Measurements from ENCODE around the gene HEXIM1.

HEXIM1 gene

GRCh38 chr17:45144199-45145034 lies 3.9 kb upstream of the HEXIM1 start:
- in situ Hi-C loops (cut with MboI; ENCODE audit: low sequenced_read_pairs) = no loop called here

- in situ Hi-C loops (cut with MboI; ENCODE audit: low sequenced_read_pairs) = no loop called here
These were observed 3.3 kb upstream of the HEXIM1 start for GRCh38 chr17:45145035-45145389.

- in situ Hi-C loops (cut with MboI; ENCODE audit: low sequenced_read_pairs) = no loop called here
These were observed 2.1 kb upstream of the HEXIM1 start for GRCh38 chr17:45146166-45146565.

- in situ Hi-C loops (cut with MboI; ENCODE audit: low sequenced_read_pairs) = no loop called here
These were observed 1.7 kb upstream of the HEXIM1 start for GRCh38 chr17:45146592-45146889.

- in situ Hi-C loops (cut with MboI; ENCODE audit: low sequenced_read_pairs) = no loop called here
These were observed 1.2 kb upstream of the HEXIM1 start for GRCh38 chr17:45146890-45147580.

GRCh38 chr17:45147581-45148182 lies 593 bp upstream of the HEXIM1 start:
- in situ Hi-C loops (cut with MboI; ENCODE audit: low sequenced_read_pairs) = no loop called here

GRCh38 chr17:45149037-45149668 lies 878 bp downstream of the HEXIM1 start:
- in situ Hi-C loops (cut with MboI; ENCODE audit: low sequenced_read_pairs) = no loop called here

GRCh38 chr17:45149669-45150664 lies 1.7 kb downstream of the HEXIM1 start:
- in situ Hi-C loops (cut with MboI; ENCODE audit: low sequenced_read_pairs) = no loop called here

GRCh38 chr17:45150911-45151809 lies 2.9 kb downstream of the HEXIM1 start:
- in situ Hi-C loops (cut with MboI; ENCODE audit: low sequenced_read_pairs) = no loop called here

GRCh38 chr17:45155029-45155428 lies 6.8 kb downstream of the HEXIM1 start:
- in situ Hi-C loops (cut with MboI; ENCODE audit: low sequenced_read_pairs) = no loop called here

GRCh38 chr17:45155483-45155882 lies 7.2 kb downstream of the HEXIM1 start:
- in situ Hi-C loops (cut with MboI; ENCODE audit: low sequenced_read_pairs) = no loop called here

GRCh38 chr17:45156242-45156641 lies 8.0 kb downstream of the HEXIM1 start:
- in situ Hi-C loops (cut with MboI; ENCODE audit: low sequenced_read_pairs) = no loop called here

- in situ Hi-C loops (cut with MboI; ENCODE audit: low sequenced_read_pairs) = no loop called here
These were observed 12.4 kb downstream of the HEXIM1 start for GRCh38 chr17:45160447-45161287.

GRCh38 chr17:45161288-45162024 lies 13.2 kb downstream of the HEXIM1 start, which contains the start of gene HEXIM2:
Gene HEXIM2 (plus strand): TSS chr17:45161875. CDS start chr17:45162794, 919 bp downstream.
- in situ Hi-C loops (cut with MboI; ENCODE audit: low sequenced_read_pairs) = no loop called here

GRCh38 chr17:45162025-45162687 lies 13.9 kb downstream of the HEXIM1 start:
- in situ Hi-C loops (cut with MboI; ENCODE audit: low sequenced_read_pairs) = no loop called here

GRCh38 chr17:45164734-45165269 lies 16.5 kb downstream of the HEXIM1 start:
- in situ Hi-C loops (cut with MboI; ENCODE audit: low sequenced_read_pairs) = no loop called here

All from HL-60/S4 treated with phorbol 12-myristate 13-acetate at 8.2 ng/mL for 4 days and 3 days (cell line).